HFF-Myc (cell line): Measurements from ENCODE around the gene DMP1.
A peak's percentile ranks its signal among the peaks of the same experiment; 100 is the strongest.
"Not testable (repeated sequence)": the region's sequence is repeated elsewhere in the genome, so short reads cannot be mapped to it uniquely, and the experiment has no call there.

ENCODE experiments used
- DNase-seq: peaks from one replicate; pipeline ENCODE4 v3.0.0-alpha.2; 2011; ENCODE audit warnings: low read depth; ENCODE audit errors: extremely low read depth
- H3K4me3 ChIP-seq: replicated peaks from 2 replicates; pipeline ENCODE4 v1.5.1; 2011; ENCODE audit warnings: low read depth, mild to moderate bottlenecking, control low read depth, low read length
- TF ChIP-seq, protein P1 (sequence below): IDR thresholded peaks from 2 replicates; pipeline ENCODE4 v1.5.1; 2012; ENCODE audit warnings: mild to moderate bottlenecking, low read depth, low read length, control low read depth; ENCODE audit errors: missing control alignments

The DMP1 gene

DNA sequence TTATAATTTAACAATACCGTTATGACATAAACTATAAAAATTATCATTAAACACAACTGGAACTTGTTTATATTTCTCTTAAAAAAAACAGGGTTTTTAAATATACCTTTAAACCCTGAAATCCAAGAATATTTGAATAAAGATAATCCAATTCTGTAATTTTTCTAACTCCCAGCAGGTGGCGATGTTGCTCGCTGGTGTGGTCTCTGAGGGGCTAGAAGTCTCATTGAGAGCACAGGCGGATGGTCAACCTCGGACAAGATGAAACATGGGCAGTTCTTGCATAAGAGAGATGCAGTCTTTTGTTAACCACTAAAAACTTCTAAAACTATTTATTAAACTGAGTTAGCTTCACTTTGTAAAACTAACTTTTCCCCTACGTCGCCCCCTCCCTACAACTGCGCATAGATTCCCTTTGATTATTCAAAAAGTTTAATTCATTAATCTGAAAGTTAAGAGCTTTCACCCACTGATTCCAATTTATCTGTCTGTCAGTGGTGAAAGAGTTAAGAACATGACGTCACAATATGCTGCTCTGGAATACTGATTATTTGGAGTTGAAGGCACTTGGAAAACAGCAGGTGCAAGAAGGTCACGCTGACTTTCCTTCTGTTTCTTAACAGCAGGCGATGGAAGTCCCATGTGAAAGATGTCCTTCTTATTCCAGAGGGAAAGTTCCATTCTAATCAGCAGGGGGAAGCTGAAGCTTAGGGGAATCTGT is 29.5 kb downstream of the DMP1 start:
- no peak overlapping the region for H3K4me3 ChIP-seq
- TF ChIP-seq, protein P1, sequence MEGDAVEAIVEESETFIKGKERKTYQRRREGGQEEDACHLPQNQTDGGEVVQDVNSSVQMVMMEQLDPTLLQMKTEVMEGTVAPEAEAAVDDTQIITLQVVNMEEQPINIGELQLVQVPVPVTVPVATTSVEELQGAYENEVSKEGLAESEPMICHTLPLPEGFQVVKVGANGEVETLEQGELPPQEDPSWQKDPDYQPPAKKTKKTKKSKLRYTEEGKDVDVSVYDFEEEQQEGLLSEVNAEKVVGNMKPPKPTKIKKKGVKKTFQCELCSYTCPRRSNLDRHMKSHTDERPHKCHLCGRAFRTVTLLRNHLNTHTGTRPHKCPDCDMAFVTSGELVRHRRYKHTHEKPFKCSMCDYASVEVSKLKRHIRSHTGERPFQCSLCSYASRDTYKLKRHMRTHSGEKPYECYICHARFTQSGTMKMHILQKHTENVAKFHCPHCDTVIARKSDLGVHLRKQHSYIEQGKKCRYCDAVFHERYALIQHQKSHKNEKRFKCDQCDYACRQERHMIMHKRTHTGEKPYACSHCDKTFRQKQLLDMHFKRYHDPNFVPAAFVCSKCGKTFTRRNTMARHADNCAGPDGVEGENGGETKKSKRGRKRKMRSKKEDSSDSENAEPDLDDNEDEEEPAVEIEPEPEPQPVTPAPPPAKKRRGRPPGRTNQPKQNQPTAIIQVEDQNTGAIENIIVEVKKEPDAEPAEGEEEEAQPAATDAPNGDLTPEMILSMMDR: peak; percentile 63
- peak; percentile 22 for DNase-seq

DNA sequence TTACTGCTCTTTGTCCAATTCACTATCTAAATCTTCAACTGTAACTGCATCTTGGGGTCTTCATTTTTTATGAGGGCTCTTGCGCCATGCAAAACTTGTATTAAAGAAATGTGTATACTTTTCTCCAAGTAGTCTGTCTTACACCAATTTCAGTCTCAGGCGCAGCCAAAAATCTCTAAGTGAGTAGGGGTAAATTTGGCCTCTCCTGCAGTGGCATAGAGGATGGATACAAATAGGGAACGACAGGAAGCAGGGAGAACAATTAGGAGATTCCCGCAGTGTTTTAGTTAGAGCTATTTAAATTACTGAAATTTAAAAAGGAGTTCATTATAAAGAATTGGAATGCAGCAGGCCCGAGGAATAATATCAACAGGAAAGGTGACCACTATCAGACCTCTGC is 30.2 kb downstream of the DMP1 start:
- DNase-seq: no peak
- no peak overlapping the region for H3K4me3 ChIP-seq
- TF ChIP-seq, protein P1: no peak

DNA sequence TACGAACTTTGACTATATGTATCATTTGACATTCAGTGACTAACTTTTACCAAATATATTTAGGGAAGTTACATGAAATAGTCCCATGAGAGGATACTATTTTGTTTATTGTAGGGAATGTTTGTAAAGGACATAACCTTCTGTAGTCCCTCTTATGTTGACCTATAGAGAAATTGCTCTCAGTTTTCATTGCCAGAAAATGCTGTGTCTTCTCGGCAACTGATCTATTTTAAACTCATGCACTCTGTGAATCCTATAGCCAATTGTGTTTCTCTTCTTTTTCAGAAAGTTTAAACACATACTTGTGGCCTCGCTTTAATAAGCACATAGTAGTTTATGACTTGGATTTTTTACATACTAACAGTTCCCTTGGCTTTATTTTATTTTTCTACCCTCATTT is 38.2 kb downstream of the DMP1 start:
- TF ChIP-seq, protein P1: no peak
- no peak for DNase-seq

DNA sequence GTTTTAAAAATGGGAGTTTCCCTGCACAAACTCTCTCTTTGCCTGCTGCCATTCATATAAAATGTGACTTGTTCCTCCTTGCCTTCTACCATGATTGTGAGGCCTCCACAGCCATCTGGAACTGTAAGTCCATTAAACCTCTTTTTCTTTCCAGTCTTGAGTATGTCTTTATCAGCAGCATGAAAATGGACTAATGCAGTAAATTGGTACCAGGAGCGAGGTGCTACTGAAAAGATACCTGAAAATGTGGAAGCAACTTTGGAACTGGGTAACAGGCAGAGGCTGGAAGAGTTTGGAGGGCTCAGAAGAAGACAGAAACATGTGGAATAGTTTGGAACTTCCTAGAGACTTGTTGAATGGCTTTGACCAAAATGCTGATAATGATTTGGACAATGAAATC is 40.9 kb downstream of the DMP1 start:
- DNase-seq, H3K4me3 ChIP-seq: not testable (repeated sequence)

More for the DNA sequence above, 38.2 kb downstream of the DMP1 start:
- H3K4me3 ChIP-seq: no peak overlapping the region

DNA sequence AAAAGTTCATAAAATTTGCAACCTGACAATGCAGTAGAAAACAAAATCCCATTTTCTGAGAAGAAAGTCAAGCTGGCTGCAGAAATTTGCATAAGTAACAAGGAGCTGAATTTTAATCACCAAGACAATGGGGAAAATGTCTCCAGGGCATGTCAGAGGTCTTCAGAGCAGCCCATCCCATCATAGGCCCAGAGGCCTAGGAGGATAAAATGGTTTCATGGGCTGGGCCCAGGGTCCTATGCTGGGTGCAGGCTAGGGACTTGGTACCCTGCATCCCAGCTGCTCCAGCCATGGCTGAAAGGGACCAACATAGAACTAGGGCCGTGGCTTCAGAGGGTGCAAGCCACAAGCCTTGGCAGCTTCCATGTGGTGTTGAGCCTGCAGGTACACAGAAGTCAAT is 42.0 kb downstream of the DMP1 start:
- DNase-seq, H3K4me3 ChIP-seq: not testable (repeated sequence)

DNA sequence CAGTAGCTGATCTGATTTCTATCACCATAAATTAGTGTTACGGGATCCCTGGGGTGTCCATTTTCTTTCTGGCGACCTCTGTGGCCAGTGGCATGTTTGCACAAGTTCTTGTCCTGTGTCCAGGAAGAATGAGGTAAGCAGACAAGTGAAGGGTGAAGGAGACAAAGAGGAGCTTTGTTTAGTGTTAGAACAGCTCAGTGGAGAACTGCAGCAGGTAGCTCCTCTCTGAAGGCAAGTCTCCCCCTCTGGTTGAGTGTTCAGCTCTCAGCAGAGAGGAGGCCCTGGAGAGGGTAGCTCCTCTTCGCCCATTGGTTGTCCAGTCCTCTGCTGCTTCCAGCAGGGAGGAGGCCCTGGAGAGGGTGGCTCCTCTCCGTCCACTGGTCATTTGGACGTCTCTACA is 47.2 kb downstream of the DMP1 start:
- no peak for DNase-seq
- H3K4me3 ChIP-seq: no peak overlapping the region
- TF ChIP-seq, protein P1: no peak

DNA sequence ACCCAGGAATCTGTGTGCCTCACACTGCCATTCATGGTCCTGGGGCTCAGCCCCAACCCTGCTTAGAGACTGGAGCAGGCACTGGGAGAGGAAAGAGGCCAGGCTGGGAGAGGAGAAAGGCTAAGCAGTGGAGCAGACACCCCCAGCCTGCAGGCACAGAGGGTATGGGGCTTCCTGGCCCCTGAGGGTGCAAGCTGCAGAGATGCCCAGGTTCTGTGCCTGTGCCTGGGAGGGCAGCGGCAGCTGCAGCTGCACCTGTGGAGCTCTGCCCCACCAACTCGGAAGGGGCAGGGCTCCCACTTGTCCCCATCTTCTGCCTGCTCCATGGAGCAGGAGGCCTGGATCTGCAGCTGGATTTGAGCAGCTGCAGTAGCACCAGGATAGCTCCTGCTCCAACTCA is 47.9 kb downstream of the DMP1 start:
- H3K4me3 ChIP-seq: no peak overlapping the region
- no peak for DNase-seq
- TF ChIP-seq, protein P1: no peak

DNA sequence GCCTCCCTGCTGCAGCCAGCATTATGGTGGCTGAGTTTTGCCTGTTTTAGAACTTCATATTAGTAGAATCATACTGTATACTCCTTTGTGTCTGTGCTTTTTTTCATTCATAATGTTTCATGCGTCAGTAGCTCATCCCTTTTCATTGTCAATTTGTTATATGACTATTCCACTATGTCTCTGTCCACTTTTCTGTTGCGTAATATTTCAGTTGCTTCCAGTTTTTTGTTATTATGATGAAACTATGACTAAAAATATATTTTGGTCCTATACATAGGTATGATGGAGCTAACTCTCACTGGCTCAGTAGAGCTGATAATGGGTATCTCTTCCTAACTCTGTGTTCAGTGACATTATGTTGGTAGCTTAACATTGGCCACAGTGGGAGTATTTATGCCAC is 48.3 kb downstream of the DMP1 start:
- DNase-seq: no peak
- TF ChIP-seq, protein P1: no peak
- no peak overlapping the region for H3K4me3 ChIP-seq
